ENCODE results near the gene GOLPH3. TPM values are rescaled to one million over a fixed set of nuclear protein-coding genes. Genes with fewer than 3 reads are reported as not detected.

The GOLPH3 gene
- total and polyA plus RNA-seq, 2 of the 8 experiments (the other 6 are each of a cell fraction or from before 2014, with no cell fraction given), result 53.7 to 93.6 TPM

DNA sequence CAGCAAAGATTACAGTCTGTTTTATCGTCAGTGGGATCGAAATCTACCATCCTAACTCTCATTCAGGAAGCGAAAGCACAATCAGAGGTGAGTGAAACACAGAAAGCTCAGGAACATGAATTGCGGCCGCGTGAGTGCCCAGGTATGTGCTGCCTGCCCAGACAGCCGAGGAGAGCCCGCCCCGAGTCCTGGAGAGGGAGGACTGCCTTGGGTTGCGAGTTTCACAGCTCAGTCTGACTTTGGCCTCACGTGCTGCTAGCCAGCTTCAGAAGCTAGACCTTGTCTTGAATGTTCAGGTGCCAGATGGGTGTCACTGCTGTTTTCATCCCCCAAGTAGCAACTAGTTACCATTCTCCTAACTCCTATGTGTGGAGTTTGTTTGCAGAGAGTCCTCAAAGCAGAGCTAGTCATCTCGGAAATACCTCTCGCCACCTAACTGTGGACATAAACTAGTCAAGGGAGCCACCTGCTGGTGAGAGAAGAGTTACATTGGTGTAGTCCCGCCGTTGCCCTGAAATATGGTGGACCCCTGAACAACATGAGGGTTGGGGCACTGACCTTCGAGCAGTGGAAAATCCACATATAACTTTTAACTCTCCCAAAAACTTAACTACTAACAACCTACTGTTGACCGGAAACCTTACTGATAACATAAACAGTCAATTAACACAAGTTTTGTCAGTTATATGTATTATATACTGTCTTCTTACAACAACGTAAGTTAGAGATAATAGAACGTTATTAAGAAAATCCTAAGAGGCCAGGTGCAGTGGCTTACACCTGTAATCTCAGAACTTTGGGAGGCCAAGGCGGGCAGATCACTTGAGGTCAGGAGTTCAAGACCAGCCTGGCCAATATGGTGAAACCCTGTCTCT lies 80.9 kb downstream of the GOLPH3 start:
- no peaks in the 10 kb centered on the region for H4K20me1 ChIP-seq (replicated peaks in 1 of 2; ENCODE audit: control insufficient read depth in 1 of 2, insufficient read depth in 2 of 2, low read length in 2 of 2)
- H2BK5ac ChIP-seq (ENCODE audit: low read depth, low read length), result no peak overlapping the region; the same call in 1 of the 2 replicates
- H3K23me2 ChIP-seq (ENCODE audit: low read depth, low read length), result no peaks in the 10 kb centered on the region
- H3K27me3 ChIP-seq (replicated peaks in 1 of 4; ENCODE audit: control insufficient read depth in 3 of 4, extremely low read depth in 1 of 4, insufficient read depth in 3 of 4, low read length in 3 of 4), result no peaks in the 10 kb centered on the region
- ChIA-PET CTCF (ENCODE audit: partially characterized antibody) (interaction anchor here (0.6 to 5.3 kb wide), 51 partner anchors 9 to 519 kb away, joined by 3 to 68 read pairs (median 4); no protein-coding TSS in a partner anchor), POLR2A (ENCODE audit: partially characterized antibody) (interaction anchor here (1.0 kb wide), 1 partner anchor 238 kb away, joined by 3 read pairs; no protein-coding TSS in a partner anchor)
- H3K79me2 ChIP-seq (ENCODE audit: control insufficient read depth in 1 of 2, insufficient read depth in 2 of 2, low read length in 2 of 2), result no peaks in the 10 kb centered on the region
- no peak overlapping the region for H2BK15ac ChIP-seq (ENCODE audit: low read length)
- H3K23ac ChIP-seq (ENCODE audit: insufficient read length), result no peak overlapping the region
- H2AFZ ChIP-seq (ENCODE audit: low read length), result peak overlapping the region; percentile 54; the same call in 1 of the 2 replicates
- H3K4ac ChIP-seq (replicated peaks; ENCODE audit: insufficient read length, low read depth, low read length), result no peak overlapping the region
- H3K9ac ChIP-seq (replicated peaks in 1 of 4; ENCODE audit: extremely low read depth in 1 of 4, low read depth in 3 of 4, low read length in 3 of 4), result no peak overlapping the region
- no peak overlapping the region for H3K56ac ChIP-seq (replicated peaks; ENCODE audit: insufficient read length, low read depth, low read length)
- peaks cover 0 to 3% (median 0%) of the 10 kb centered on the region in 4 experiments; a peak in 2 of 8 replicates for H3K36me3 ChIP-seq (ENCODE audit: control insufficient read depth in 2 of 4, insufficient read depth in 4 of 4, low read length in 3 of 4)
- peak overlapping the region; percentile 38; the same call in 1 of the 2 replicates for H4K8ac ChIP-seq (ENCODE audit: extremely low read depth, insufficient read depth, low read length)
- H3K79me1 ChIP-seq (ENCODE audit: low read depth, low read length), result no peaks in the 10 kb centered on the region
- no peak overlapping the region for H2BK120ac ChIP-seq (replicated peaks; ENCODE audit: low read depth, low read length)
- H2BK12ac ChIP-seq (ENCODE audit: low read depth, low read length), result no peak overlapping the region
- no peak overlapping the region for H3K14ac ChIP-seq (ENCODE audit: insufficient read length)
- FAIRE-seq, result no peak
- DNase-seq (ENCODE audit: low read depth in 1 of 2, low spot score in 2 of 2), result peak; percentile 39 to 84
- peaks cover 0 to 2% (median 0%) of the 10 kb centered on the region in 4 experiments; a peak in 1 of 7 replicates for H3K4me1 ChIP-seq (replicated peaks in 1 of 4; ENCODE audit: control insufficient read depth in 3 of 4, insufficient read depth in 4 of 4, low read length in 3 of 4)
- 74% methylated on average over 20 of the region's 20 CpGs; no CpG with 5 or more reads in 1 of the 2 experiments for WGBS, 2 experiments (ENCODE audit: extremely low coverage in 1 of 2, insufficient coverage in 1 of 2, insufficient read length in 1 of 2, insufficient replicate concordance in 2 of 2, low coverage in 1 of 2, low lambda C conversion rate in 2 of 2, missing lambda C conversion rate in 1 of 2)
- no peak overlapping the region for H3K4me3 ChIP-seq (ENCODE audit: extremely low read depth in 1 of 4, insufficient read depth in 2 of 4, low read depth in 3 of 4, low read length in 4 of 4)
- H3K27ac ChIP-seq (ENCODE audit: low read depth, low read length), result no peak overlapping the region
- peak overlapping the region in 1 of 2 experiments; percentile 19; a peak in 1 of 4 replicates for H3K4me2 ChIP-seq (ENCODE audit: insufficient read depth in 1 of 2, low read depth in 2 of 2, low read length in 2 of 2)
- no peak overlapping the region for H2BK20ac ChIP-seq (ENCODE audit: low read length)
- H2AK5ac ChIP-seq (ENCODE audit: low read depth, low read length), result no peak overlapping the region
- no peak overlapping the region for H4K91ac ChIP-seq (replicated peaks; ENCODE audit: insufficient read length, low read length)
- no peak overlapping the region for H3K18ac ChIP-seq (ENCODE audit: extremely low read depth, low read length)
- no peak overlapping the region for H4K5ac ChIP-seq (ENCODE audit: insufficient read length, low read depth, low read length)
- no peaks in the 10 kb centered on the region for H3K9me3 ChIP-seq (ENCODE audit: insufficient read depth in 2 of 2, low read depth in 1 of 2, low read length in 1 of 2)
- TF ChIP-seq, protein P1, sequence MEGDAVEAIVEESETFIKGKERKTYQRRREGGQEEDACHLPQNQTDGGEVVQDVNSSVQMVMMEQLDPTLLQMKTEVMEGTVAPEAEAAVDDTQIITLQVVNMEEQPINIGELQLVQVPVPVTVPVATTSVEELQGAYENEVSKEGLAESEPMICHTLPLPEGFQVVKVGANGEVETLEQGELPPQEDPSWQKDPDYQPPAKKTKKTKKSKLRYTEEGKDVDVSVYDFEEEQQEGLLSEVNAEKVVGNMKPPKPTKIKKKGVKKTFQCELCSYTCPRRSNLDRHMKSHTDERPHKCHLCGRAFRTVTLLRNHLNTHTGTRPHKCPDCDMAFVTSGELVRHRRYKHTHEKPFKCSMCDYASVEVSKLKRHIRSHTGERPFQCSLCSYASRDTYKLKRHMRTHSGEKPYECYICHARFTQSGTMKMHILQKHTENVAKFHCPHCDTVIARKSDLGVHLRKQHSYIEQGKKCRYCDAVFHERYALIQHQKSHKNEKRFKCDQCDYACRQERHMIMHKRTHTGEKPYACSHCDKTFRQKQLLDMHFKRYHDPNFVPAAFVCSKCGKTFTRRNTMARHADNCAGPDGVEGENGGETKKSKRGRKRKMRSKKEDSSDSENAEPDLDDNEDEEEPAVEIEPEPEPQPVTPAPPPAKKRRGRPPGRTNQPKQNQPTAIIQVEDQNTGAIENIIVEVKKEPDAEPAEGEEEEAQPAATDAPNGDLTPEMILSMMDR (IDR thresholded peaks at IDR 0.05; ENCODE audit: control extremely low read depth in 1 of 3, insufficient read depth in 1 of 3, low read depth in 1 of 3, low read length in 3 of 3), result peak; percentile 73 to 90 (median 87)
- peak; percentile 94 to 95 for TF ChIP-seq RAD21 (IDR thresholded peaks at IDR 0.05 in 1 of 2, conservative IDR thresholded peaks at IDR 0.05 in 1 of 2; ENCODE audit: low read depth in 2 of 2, low read length in 2 of 2)
- TF ChIP-seq SIRT6 (IDR thresholded peaks at IDR 0.05; ENCODE audit: low read length), result no peak
- TF ChIP-seq CHD2 (IDR thresholded peaks at IDR 0.05; ENCODE audit: low read length), result no peak
- no peak for TF ChIP-seq NRF1 (IDR thresholded peaks at IDR 0.05; ENCODE audit: low read depth, low read length)
- no peak for TF ChIP-seq EP300 (IDR thresholded peaks at IDR 0.05; ENCODE audit: borderline replicate concordance in 1 of 2, low read depth in 2 of 2, low read length in 2 of 2)
- no peak for TF ChIP-seq ASH2L (IDR thresholded peaks at IDR 0.05; ENCODE audit: low read length)
- TF ChIP-seq YY1 (IDR thresholded peaks at IDR 0.05; ENCODE audit: low read depth, low read length), result peak; percentile 39; the same call in 1 of the 2 replicates

Data from H1 (cell line).